ENCODE results near the gene CT47B1. TPM values are rescaled to one million over a fixed set of nuclear protein-coding genes. Genes with fewer than 3 reads are reported as not detected.
"Not testable (repeated sequence)": the region's sequence is repeated elsewhere in the genome, so short reads cannot be mapped to it uniquely, and the experiment has no call there.

CT47B1 gene
- not detected in 2 replicates for total RNA-seq
- long read RNA-seq: 0 reads

DNA sequence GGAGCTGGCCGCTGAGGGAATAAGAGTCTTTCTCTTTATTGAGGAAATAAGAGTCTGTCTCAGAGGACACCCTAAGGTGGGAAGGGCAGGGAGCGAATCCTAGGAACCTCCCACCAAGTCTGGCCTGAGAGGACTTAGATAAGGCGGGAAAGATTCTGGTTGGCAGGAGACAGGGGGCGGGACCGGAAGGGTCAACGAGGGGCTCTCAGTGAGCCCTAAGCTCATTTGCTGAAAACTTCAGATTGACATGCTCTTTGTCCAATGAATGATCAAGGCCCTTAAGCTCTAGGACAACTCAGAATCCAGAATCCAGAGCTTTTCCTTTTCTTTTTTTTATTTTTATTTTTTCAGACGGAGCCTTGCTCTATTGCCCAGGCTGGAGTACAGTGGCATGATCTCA, at the start of gene CT47B1:
Gene CT47B1, minus strand, starts transcription at position 101 of the 400 bp plus-strand sequence. CDS start 196 bp downstream, outside the sequence.
- H3K4me1 Mint-ChIP-seq (ENCODE audit: unreplicated experiment); H3K36me3 Mint-ChIP-seq (ENCODE audit: unreplicated experiment); H3K4me3 Mint-ChIP-seq (ENCODE audit: unreplicated experiment); DNase-seq (ENCODE audit: extremely low spot score, unreplicated experiment); H3K9me3 Mint-ChIP-seq (ENCODE audit: unreplicated experiment); H3K27me3 Mint-ChIP-seq (ENCODE audit: unreplicated experiment); H3K27ac Mint-ChIP-seq (ENCODE audit: unreplicated experiment): not testable (repeated sequence)

DNA sequence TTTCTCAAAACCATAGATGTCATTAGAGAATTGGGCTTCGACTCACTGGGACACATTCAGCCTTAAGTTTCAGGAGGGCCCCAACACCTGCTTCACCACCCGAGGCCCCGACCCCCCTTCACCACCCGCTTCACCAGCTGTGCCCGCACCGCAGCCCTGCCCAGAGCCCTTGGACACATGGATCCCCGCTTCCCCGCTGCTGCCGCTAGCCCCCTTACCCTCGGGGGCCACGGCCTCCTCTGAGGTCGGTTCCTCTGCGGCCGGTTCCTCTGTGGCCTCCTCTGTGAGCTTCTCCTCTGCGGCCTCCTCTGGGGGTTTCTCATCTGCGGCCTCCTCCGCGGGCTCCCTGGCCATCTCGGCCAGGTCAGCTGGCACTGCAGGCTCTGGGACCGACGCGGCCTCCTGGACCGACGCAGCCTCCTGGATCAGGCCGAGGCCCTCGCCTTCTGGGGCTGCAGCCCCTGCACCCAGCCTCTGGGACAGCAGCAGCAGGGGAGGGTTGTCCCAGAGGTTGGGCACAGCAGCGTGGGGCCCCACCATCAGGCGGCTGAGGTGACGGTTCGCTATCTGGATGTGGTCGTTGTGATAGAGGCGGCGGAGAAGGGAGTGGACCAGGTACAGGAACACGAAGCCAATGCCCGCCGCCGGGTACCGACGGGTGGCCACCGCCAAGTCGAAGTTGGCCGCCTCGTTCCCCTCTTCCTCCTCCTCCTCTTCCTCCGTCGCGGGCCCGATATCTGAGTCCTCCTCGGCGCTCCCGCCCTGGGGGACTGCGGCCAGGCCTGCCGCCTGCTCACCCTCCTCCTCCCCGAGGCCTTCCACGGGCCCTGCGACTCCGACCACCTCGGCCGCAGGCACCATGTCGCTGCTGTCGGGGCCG, 748 bp downstream of the CT47B1 start:
- Mint-ChIP-seq H3K36me3 (ENCODE audit: unreplicated experiment) (no peaks in the 10 kb centered on the region), H3K4me3 (ENCODE audit: unreplicated experiment) (no peak overlapping the region)
- no peak for DNase-seq (ENCODE audit: extremely low spot score, unreplicated experiment)

DNA sequence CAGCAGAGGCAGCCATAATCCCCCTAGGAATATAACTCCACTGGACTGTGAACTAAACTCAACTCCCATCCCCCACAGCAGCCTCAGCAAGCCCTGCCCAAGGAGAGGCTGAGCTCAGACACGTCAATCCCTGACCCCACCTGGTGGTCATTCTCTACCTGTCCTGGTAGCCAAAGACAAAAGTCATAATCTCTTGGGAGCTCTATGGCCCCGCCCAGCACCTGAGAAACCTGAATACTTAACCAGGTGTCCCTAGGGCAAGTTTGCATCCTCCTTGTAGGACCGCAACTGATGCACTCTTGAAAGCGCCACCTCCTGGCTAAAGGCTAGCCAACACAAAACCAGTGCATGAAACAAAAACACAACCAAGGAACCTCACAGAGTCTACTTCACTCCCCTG, 18.4 kb downstream of the CT47B1 start:
- no peaks in the 10 kb centered on the region for H3K36me3 Mint-ChIP-seq (ENCODE audit: unreplicated experiment)
- peaks cover 3% of the 10 kb centered on the region for H3K27me3 Mint-ChIP-seq (ENCODE audit: unreplicated experiment)
- DNase-seq (ENCODE audit: extremely low spot score, unreplicated experiment): no peak
- no peak overlapping the region for H3K4me3 Mint-ChIP-seq (ENCODE audit: unreplicated experiment)
- no peak for TF ChIP-seq CTCF (IDR thresholded peaks at IDR 0.05)
- peaks cover 5% of the 10 kb centered on the region for H3K9me3 Mint-ChIP-seq (ENCODE audit: unreplicated experiment)
- H3K4me1 Mint-ChIP-seq (ENCODE audit: unreplicated experiment): no peaks in the 10 kb centered on the region
- no peak overlapping the region for H3K27ac Mint-ChIP-seq (ENCODE audit: unreplicated experiment)

More for the DNA sequence above, 748 bp downstream of the CT47B1 start:
- Mint-ChIP-seq H3K9me3 (ENCODE audit: unreplicated experiment) (peaks cover 3% of the 10 kb centered on the region), H3K27me3 (ENCODE audit: unreplicated experiment) (no peaks in the 10 kb centered on the region), H3K4me1 (ENCODE audit: unreplicated experiment) (no peaks in the 10 kb centered on the region), H3K27ac (ENCODE audit: unreplicated experiment) (no peak overlapping the region)
- TF ChIP-seq CTCF (IDR thresholded peaks at IDR 0.05): no peak

DNA sequence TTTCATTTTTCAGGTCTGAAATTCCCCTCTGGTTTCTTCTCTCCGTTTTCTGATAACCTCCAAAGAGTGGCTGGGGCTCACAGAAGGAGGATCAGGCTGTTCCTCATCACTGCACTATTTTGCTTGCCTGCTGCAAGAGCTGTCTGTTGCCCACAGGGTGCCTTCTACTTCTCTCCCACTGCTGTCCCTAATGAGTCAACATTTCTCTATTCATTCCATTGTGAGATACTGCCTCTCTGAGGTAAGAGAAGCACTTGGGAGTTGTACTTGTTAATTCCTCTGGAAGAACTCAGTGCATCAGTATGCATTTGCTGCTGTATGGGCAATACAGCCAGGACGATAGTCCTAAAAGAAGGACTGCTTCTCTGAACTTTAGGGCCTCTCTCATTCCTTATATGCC, 34.8 kb downstream of the CT47B1 start:
- H3K27ac Mint-ChIP-seq (ENCODE audit: unreplicated experiment): no peak overlapping the region
- no peak for DNase-seq (ENCODE audit: extremely low spot score, unreplicated experiment)

DNA sequence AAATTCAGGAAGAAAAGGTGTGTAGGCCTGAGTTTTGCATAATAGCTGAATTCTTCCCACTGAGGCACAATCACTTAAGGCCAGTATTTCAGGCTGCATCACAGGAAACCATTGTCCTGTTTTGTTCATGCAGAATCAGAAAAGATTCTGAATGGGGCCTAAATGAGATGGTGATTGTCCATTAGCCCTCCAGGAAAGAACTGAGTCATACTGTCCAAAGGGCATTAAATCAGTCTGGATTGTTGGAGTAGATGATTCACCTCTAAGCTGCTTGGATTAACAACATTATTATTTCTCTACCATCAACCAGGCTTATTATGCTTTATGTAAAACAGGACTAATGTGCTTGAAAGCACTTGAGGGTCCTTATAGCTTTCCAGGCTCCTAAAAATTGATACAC, 36.2 kb downstream of the CT47B1 start:
- Mint-ChIP-seq H3K27me3 (ENCODE audit: unreplicated experiment) (no peaks in the 10 kb centered on the region), H3K27ac (ENCODE audit: unreplicated experiment) (no peak overlapping the region), H3K9me3 (ENCODE audit: unreplicated experiment) (peaks cover 20% of the 10 kb centered on the region), H3K4me1 (ENCODE audit: unreplicated experiment) (no peaks in the 10 kb centered on the region), H3K4me3 (ENCODE audit: unreplicated experiment) (no peak overlapping the region), H3K36me3 (ENCODE audit: unreplicated experiment) (no peaks in the 10 kb centered on the region)
- DNase-seq (ENCODE audit: extremely low spot score, unreplicated experiment): no peak
- TF ChIP-seq CTCF (IDR thresholded peaks at IDR 0.05): no peak

More for the DNA sequence above, 34.8 kb downstream of the CT47B1 start:
- TF ChIP-seq CTCF (IDR thresholded peaks at IDR 0.05): no peak
- Mint-ChIP-seq H3K9me3 (ENCODE audit: unreplicated experiment) (peaks cover 26% of the 10 kb centered on the region), H3K4me1 (ENCODE audit: unreplicated experiment) (no peaks in the 10 kb centered on the region), H3K36me3 (ENCODE audit: unreplicated experiment) (no peaks in the 10 kb centered on the region), H3K4me3 (ENCODE audit: unreplicated experiment) (no peak overlapping the region), H3K27me3 (ENCODE audit: unreplicated experiment) (peaks cover 3% of the 10 kb centered on the region)

- not testable (repeated sequence) for H3K27ac Mint-ChIP-seq (ENCODE audit: unreplicated experiment); H3K27me3 Mint-ChIP-seq (ENCODE audit: unreplicated experiment); H3K4me3 Mint-ChIP-seq (ENCODE audit: unreplicated experiment); DNase-seq (ENCODE audit: extremely low spot score, unreplicated experiment); H3K4me1 Mint-ChIP-seq (ENCODE audit: unreplicated experiment); H3K36me3 Mint-ChIP-seq (ENCODE audit: unreplicated experiment)
- peaks cover 25% of the 10 kb centered on the region for H3K9me3 Mint-ChIP-seq (ENCODE audit: unreplicated experiment)
Measured at GRCh38 chrX:120827213-120827612, 48.5 kb downstream of the CT47B1 start.

Data from osteocyte (in vitro differentiated cells).